HG02840 (cell line): ENCODE results near the gene CLN3.
"Not testable (repeated sequence)": the region's sequence is repeated elsewhere in the genome, so short reads cannot be mapped to it uniquely, and the experiment has no call there.

Experiments
- ATAC-seq: cut with Tn5 transposase; IDR thresholded peaks from one replicate; pipeline ENCODE4 v1.9.1; 2021; ENCODE audit warnings: mild to moderate bottlenecking, moderate library complexity, moderate number of reproducible peaks; ENCODE audit not compliant: unreplicated experiment, low FRiP score

Gene CLN3

DNA sequence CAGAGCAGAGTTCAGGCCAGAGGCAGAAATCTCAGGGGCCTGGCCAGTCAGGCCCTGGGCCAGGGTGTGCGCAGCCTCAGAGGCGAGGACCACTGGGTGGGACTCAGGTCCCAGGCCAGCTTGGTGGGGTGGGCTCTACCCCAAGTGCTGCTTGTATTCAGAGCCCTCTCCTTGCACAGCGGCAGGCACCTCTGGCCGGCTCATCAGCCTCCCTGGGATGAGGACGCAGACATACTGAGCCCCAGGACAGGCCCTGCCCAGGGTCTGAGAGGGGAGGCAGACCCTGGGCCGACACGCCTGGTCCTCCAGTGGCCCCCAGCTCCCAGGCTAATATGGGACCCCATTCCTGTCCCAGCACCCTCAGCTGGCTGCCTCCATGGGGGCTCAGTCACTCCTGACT lies 22.4 kb upstream of the CLN3 start:
- ATAC-seq, result no peak

- ATAC-seq, result no peak
Observed at GRCh38 chr16:28513484-28514181, 21.8 kb upstream of the CLN3 start.

GRCh38 chr16:28511801-28512789 lies 20.2 kb upstream of the CLN3 start:
- ATAC-seq, result no peak

GRCh38 chr16:28511031-28511430 lies 19.2 kb upstream of the CLN3 start:
- ATAC-seq, result no peak

DNA sequence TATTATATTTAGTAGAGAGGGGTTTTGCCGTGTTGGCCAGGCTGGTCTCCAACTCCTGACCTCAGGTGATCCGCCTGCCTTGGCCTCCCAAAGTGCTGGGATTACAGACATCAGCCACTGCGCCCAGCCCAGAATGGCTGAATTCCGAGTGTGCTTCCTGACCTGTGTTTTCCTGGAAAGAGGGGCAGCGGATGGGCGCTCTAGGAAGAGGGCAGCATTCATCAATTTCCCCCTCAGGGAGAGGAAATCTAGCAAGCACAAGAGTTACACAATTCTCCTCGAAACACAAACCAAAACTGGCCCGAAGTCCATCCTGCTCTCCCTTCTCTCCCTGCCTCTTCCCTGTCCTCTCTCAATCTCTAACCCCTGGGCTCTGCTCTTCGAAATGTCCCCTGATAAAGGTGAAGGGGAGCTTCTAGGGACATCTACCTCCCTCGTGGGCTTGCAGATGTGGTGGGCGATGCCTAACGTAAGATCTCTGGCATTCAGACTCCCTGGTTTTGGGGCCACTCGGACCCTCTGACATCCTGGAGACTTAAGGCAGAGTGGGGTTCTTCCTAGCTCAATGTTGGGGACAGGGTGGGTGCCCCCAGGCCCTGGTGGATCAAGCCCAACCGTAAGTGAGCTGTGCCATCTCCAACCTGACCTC lies 13.7 kb upstream of the CLN3 start:
- no peak for ATAC-seq

DNA sequence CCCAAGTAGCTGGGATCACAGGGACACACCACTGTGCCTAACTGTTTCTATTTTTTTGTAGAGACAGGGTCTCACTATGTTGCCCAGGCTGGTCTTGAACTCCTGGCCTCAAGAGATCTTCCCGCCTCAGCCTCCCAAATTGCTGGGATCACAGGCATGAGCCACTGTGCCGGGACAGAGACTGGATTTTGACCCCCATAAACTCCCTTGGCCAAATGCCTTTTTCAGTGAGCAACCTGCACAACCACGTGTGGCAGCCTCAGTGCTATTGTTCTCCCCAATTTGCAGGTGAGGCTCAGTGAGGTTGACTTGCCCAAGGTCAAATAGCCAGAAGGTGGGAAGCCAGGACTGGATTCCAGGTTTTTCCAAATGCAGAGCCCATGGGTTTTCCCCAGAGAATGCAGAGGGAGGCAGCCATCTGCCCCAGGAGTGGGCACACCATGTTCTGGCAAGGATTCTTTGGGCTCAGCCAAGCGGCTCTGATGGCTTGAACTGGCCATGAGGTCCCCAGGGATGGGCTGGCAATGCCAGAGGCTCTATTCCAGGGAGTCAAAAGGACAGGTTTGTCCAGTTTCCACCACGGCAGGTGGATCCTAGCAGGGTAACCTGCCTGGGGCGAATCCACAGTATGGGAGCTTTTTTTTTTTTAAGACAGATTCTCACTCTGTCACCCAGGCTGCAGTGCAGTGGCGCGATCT lies 13.0 kb upstream of the CLN3 start:
- ATAC-seq, result no peak

DNA sequence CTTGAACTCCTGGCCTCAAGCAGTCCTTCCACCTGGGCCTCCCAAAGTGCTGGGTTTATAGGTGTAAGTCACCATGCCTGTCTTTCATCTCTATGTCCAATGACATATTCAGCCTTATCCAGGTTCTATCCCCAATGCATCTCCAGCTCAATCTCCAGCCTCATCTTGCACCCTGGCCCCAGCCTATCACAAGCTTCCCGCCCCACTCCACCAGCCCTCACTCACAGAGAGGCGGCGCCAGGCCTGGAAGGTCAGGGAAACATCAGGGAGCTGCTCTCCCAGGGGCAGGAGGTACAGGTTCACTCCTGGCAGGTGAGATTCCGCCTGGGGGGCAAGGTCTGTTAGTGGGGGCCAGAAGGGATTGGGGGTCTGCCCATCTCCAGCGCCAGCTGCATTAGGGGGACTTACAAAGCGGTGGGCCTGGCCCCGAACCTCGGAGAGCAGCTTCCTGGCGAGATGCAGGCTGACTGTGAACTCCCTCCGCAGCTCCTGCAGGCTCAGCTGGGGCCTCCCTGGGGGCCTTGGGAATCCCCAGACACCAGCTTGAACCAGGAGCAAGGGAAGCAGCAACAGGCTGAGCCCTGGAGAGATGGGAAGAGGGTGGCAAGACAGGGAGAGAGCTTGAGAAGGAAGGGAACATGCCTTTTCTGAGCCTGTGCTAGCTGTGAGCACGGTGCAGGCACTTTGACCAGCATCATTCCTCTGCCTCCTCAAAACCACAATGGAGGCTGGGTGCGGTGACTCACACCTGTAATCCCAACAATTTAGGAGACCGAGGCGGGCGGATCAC lies 11.8 kb upstream of the CLN3 start:
- no peak for ATAC-seq

DNA sequence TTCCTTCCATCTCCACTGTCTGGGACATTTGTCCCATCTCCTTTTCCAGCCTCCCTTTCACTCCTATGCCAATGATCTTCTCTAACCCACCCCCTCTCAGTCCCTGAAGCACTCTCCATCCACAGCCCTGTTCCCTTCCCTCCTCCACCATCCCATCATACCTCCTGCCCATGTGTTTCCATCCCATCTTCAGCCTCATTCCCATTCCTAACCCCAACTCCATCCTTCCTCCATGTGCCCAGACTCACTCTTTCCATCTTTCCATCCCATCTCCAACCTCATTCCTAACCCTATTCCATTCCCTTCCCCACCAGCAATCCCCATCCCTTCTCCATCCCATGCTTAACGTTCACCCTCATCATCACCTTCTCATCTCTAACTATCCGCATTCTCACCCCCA lies 10.4 kb upstream of the CLN3 start:
- ATAC-seq, result no peak

DNA sequence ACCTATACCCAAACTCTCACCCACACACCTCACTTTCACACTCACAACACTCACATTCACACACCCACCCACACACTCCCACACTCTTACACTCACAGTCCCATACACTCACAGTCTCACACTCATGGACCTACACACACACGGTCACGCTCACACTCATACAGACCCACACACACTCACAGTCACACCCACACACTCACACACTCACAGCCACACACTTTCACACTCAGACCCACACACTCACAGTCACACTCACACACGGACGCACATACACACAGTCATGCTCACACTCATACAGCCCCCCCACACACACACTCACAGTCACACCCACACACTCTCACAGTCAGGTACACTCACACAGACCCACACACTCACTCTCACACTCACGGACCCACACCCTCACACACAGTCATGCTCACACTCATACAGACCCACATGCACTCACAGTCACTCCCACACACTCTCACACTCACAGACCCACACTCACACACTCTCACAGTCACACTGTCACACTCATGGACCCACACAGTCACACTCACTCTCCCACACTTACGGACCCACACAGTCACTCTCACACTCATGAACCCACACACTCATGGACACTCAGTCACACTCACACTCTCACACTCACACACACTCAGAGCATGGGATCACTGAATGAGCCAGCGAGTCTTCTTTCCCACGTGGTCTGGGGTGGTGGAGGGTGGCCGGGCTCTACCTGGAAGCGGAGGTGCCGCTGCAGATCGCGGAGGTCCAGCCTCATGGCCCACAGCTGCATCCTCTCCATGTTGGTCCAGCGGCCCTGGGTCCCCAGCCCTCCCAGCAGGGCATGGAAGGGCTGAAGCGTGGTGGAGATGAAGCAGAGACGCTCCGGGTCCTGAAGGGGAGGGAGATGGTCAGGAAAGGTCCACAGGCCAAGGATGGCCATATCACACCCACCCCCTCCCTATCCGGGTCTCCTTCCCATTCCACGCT lies 9.7 kb upstream of the CLN3 start:
- ATAC-seq, result no peak

- not testable (repeated sequence) for ATAC-seq
Observed at GRCh38 chr16:28500476-28501180, 8.8 kb upstream of the CLN3 start.

- no peak for ATAC-seq
Observed at GRCh38 chr16:28499854-28500253, 8.0 kb upstream of the CLN3 start.

GRCh38 chr16:28498666-28499381 lies 7.0 kb upstream of the CLN3 start:
- ATAC-seq, result no peak

GRCh38 chr16:28497861-28498599 lies 6.2 kb upstream of the CLN3 start:
- no peak for ATAC-seq

DNA sequence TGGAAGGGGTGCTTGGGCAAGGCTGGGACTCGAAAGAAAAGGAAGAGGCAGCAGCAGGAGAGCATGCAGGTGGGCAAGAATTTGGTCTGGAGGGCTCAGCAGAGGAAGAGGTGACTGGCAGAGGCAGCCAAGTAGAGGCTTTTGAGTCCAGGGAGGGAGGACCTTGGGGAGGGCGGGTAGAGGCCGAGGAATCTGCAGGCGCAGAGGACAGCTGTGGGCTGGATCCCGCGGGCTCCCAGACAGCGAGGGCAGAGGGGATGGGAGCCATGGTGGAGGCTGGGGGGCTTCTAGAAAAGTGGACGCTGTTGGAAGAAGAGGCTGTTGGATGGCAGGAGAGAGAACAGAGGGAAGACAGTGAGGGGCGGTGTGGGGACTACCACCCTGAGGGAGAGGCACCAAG lies 5.5 kb upstream of the CLN3 start:
- ATAC-seq, result no peak

DNA sequence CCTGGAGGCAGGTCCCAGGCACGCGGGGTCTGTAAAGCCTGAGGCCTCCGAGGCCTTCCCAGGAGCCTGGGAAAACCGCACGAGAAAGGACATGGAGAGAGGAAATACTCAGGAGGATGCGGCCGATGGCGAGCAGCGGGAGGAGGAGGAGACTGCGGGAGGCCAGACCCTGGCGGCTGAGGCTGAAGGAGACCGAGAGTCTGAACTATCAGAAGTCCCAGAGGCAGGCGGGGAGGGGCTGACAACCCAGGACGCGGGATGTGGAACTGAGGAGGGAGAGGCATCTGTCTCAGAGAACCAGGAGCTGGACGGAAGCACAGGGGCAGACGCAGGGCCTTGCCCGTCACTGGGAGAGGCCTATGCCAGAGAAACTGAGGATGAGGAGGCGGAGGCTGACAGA lies 5.0 kb upstream of the CLN3 start:
- ATAC-seq, result no peak

DNA sequence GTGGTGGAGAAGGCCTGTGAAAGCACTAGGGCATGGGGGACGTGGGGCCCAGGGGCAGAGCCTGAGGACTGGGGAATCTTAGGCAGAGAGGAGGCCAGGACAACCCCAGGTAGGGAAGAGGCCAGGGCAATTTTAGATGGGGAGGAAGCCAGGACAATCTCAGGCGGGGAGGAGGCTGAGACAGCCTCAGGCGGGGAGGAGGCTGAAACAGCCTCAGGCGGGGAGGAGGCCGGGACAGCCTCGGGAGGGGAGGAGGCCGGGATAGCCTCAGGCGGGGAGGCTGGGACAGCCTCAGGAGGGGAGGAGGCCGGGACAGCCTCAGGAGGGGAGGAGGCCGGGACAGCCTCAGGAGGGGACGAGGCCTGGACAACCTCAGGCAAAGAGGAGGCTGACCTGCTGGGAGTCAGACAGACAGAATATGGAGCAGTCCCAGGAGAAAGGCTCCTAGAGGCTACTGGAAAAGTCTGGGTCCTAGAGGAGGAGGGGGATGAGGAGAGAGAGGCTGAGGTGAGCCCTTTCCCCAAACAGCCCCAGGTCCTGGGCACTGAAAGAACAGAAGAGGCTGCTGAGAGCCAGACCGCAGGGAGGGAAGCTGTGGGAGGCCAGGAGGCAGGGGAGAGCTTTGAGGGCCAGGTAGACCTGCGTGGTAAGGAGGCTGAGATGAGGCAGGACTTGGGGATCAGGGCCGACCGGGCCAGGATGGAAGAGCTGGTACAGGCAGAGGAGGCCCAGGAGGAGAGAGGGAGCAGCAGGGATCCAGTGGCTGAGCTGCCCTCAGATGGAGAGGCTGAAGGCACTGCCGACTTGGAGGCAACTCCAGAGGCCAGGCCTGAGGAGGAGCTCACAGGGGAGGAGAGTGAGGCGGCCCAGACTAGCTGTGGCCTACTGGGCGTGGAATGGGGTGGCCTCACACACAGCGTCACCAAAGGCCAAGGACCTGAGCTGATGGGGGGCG lies 4.2 kb upstream of the CLN3 start:
- no peak for ATAC-seq
